ENCODE measurements around the gene TMEM161A. TPM values are rescaled to one million over a fixed set of nuclear protein-coding genes. Genes with fewer than 3 reads are reported as not detected.
"Not testable (repeated sequence)": the region's sequence is repeated elsewhere in the genome, so short reads cannot be mapped to it uniquely, and the experiment has no call there.

The TMEM161A gene
- total and polyA plus RNA-seq, 3 donors from 2014 or later: 13.2 to 18.7 (median 17.4) TPM

DNA sequence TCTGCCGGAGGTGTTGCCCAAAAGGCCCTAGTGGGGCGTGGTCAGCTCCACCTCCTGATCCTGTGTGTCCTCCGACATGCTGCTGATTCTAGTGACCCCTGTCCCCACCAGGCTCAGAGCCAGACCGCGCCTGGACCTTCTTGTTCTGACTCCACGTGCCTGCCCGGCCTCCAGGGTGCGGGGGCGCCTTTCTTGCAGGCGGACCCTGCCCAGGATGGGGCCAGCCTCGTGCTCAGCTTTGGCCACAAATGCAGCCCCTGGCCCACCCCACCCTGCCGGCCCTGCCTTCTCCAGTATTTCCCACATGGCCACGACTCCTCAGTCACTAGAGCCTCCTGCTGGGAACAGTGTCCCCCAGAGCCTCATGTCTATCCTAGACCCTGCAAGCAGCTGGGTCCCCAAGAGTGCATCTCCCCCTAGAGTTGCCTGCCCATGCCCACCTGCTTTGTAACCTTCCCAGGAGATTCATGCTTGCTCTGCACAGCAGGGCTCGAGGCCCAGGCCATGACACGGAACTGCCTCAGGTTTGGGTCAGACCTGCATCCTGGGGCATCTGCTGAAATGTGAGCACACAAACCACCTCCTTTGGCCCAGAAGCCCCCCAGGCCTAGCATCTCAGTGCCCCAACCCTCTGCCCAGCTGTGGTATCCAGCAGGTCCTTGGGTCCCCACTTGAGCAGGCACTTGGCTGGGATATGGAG is 27.0 kb downstream of the TMEM161A start:
- no peak overlapping the region for H3K4me3 ChIP-seq
- TF ChIP-seq, protein P1, sequence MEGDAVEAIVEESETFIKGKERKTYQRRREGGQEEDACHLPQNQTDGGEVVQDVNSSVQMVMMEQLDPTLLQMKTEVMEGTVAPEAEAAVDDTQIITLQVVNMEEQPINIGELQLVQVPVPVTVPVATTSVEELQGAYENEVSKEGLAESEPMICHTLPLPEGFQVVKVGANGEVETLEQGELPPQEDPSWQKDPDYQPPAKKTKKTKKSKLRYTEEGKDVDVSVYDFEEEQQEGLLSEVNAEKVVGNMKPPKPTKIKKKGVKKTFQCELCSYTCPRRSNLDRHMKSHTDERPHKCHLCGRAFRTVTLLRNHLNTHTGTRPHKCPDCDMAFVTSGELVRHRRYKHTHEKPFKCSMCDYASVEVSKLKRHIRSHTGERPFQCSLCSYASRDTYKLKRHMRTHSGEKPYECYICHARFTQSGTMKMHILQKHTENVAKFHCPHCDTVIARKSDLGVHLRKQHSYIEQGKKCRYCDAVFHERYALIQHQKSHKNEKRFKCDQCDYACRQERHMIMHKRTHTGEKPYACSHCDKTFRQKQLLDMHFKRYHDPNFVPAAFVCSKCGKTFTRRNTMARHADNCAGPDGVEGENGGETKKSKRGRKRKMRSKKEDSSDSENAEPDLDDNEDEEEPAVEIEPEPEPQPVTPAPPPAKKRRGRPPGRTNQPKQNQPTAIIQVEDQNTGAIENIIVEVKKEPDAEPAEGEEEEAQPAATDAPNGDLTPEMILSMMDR (IDR thresholded peaks at IDR 0.05): no peak
- no peak for TF ChIP-seq POLR2A (IDR thresholded peaks at IDR 0.05)
- 60 to 73% methylated on average over 3 to 15 of the region's 15 CpGs for WGBS, 2 donors
- DNase-seq: no peak
- H3K27ac ChIP-seq: no peak overlapping the region
- H3K9me3 ChIP-seq: no peaks in the 10 kb centered on the region
- no peaks in the 10 kb centered on the region for H3K36me3 ChIP-seq (ENCODE audit: low read depth, missing control alignments)
- intact Hi-C loops (cut with DNase I; ENCODE audit: low total_unique reads): no loop called here
- peaks cover 9% of the 10 kb centered on the region for H3K4me1 ChIP-seq
- H3K27me3 ChIP-seq: no peaks in the 10 kb centered on the region

DNA sequence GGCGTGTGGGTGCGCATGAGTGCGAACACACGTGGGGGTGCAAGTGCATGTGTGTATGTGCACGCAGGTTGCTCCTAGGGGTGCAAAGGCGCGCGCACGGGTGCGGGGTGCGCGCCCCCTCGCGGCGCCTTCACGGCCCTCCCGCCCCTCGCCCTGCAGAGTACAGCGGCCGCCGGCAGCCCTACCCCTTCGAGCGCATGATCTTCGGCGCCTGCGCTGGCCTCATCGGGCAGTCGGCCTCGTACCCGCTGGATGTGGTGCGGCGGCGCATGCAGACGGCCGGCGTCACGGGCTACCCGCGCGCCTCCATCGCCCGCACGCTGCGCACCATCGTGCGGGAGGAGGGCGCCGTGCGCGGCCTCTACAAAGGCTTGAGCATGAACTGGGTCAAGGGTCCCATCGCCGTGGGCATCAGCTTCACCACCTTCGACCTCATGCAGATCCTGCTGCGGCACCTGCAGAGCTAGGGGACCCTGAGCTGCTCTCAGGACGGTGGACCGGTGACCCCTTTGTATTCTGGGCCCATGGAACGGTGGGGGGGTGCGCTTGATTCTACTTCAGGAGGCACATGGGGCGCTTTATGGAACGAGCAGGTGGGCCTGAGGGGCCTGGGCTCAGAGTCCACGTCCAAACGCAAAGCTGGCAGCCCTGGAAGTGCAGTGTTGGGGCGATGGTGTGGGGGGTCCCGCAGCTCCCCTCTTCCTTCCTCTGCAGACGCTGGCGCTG is 27.7 kb downstream of the TMEM161A start:
- no peak for DNase-seq
- Histone ChIP-seq H3K4me3 (peak overlapping the region in 1 of 2 donors; percentile 40), H3K4me1 (peaks cover 9% of the 10 kb centered on the region), H3K27me3 (no peaks in the 10 kb centered on the region), H3K9me3 (no peaks in the 10 kb centered on the region), H3K27ac (no peak overlapping the region), H3K36me3 (ENCODE audit: low read depth, missing control alignments) (no peaks in the 10 kb centered on the region)
- no peak for TF ChIP-seq POLR2A (IDR thresholded peaks at IDR 0.05)
- TF ChIP-seq, protein P1 (IDR thresholded peaks at IDR 0.05): no peak
- intact Hi-C loops (cut with DNase I; ENCODE audit: low total_unique reads): no loop called here
- WGBS, 2 donors: 48 to 51% methylated on average over 13 to 66 of the region's 66 CpGs

DNA sequence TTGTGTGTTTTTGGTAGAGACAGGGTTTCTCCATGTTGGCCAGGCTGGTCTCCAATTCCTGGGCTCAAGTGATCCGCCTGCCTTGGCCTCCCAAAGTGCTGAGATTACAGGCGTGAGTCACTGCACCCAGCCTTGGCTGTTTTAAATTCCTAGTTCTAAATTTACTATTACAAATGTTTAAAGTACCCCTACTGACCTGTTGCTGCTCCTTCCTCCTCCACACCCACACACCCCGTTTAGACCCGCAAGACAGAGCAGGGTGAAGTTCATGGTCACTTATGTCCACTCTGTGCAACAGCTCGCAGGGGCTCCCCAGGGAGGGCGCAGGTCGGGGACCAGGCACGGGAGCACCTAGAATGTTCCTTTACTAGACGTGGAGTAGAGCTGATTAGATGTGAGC is 28.7 kb downstream of the TMEM161A start:
- Histone ChIP-seq H3K9me3 (no peaks in the 10 kb centered on the region), H3K36me3 (ENCODE audit: low read depth, missing control alignments) (no peaks in the 10 kb centered on the region), H3K27me3 (no peaks in the 10 kb centered on the region), H3K27ac (peak overlapping the region in 1 of 2 donors; percentile 36), H3K4me1 (peaks cover 9% of the 10 kb centered on the region), H3K4me3 (no peak overlapping the region)
- intact Hi-C loops (cut with DNase I; ENCODE audit: low total_unique reads): no loop called here
- whole genome bisulfite sequencing, 2 donors: 35 to 55% methylated on average over 9 of the region's 9 CpGs
- TF ChIP-seq POLR2A (IDR thresholded peaks at IDR 0.05): no peak
- TF ChIP-seq, protein P1 (IDR thresholded peaks at IDR 0.05): no peak
- no peak for DNase-seq

DNA sequence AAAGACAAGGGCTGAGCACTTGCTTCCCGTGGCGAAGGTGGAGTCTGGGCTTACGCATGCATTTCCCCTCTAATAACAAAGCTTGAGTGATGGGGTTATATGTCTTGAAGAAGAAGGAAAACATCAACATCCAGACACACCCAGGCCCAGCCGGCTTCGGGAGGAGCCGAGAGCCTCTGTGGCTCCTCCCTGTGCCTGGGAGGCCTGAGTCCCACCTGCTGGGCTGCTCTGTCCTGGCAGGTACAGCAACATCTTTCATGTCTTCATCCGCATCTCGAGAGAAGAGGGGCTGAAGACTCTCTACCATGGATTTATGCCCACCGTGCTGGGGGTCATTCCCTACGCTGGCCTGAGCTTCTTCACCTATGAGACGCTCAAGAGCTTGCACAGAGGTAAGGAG is 30.6 kb downstream of the TMEM161A start:
- DNase-seq: no peak
- 88 to 92% methylated on average over 11 of the region's 11 CpGs for WGBS, 2 donors
- intact Hi-C loops (cut with DNase I; ENCODE audit: low total_unique reads): no loop called here
- no peak for TF ChIP-seq POLR2A (IDR thresholded peaks at IDR 0.05)
- TF ChIP-seq, protein P1 (IDR thresholded peaks at IDR 0.05): no peak
- Histone ChIP-seq H3K4me1 (peaks cover 9% of the 10 kb centered on the region), H3K36me3 (ENCODE audit: low read depth, missing control alignments) (no peaks in the 10 kb centered on the region), H3K9me3 (no peaks in the 10 kb centered on the region), H3K4me3 (no peak overlapping the region), H3K27ac (no peak overlapping the region), H3K27me3 (no peaks in the 10 kb centered on the region)

DNA sequence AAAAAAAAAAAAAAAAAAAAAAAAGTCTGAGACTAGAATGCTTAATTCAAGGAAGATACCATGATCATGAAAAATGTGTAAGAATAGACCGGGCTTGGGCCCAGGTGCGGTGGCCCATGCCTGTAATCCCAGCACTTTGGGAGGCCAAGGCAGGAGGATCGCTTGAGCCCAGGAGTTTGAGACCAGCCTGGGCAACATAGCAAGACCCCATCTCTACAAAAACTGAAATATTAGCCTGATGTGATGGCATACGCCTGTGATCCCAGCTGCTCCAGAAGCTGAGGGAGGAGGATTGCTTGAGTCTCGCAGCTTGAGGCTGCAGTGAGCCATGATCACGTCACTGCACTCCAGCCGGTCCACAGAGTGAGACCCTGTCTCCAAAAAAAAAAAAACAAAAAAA is 31.3 kb downstream of the TMEM161A start:
- H3K4me3 ChIP-seq; H3K4me1 ChIP-seq; H3K27me3 ChIP-seq; DNase-seq; H3K27ac ChIP-seq; H3K36me3 ChIP-seq (ENCODE audit: low read depth, missing control alignments); intact Hi-C loops (cut with DNase I; ENCODE audit: low total_unique reads); H3K9me3 ChIP-seq: not testable (repeated sequence)
- WGBS, 2 donors: 92 to 94% methylated on average over 7 of the region's 7 CpGs
